ENCODE measurements around the gene CTTNBP2.
A peak's percentile ranks its signal among the peaks of the same experiment; 100 is the strongest.

Gene CTTNBP2

DNA sequence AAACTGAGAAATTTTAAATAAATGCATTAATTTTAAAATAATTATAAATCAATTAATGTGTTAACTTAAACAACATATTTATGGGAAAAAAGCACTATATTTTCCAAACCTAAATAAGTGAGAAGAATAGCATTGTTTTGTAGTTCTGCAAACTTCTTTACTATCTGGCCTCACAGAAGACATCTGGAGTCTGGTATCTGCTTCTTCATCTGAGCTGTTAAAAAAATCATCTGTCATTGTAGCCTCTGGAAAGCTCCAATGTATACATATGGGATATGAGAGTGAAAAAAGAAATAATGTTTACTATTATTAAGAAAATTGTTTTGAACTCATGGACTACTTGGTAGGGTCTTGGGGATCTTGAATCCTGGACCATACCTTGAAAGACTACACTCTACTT, 32.2 kb downstream of the CTTNBP2 start:
- DNase-seq = no peak
- H3K4me1 ChIP-seq (ENCODE audit: control insufficient read depth in 1 of 2, insufficient read depth in 2 of 2, low read length in 2 of 2) = peaks cover 0 to 2% of the 10 kb centered on the region in 2 experiments
- no peak overlapping the region for H2BK5ac ChIP-seq (ENCODE audit: low read depth, low read length, poor library complexity)
- H2BK12ac ChIP-seq (ENCODE audit: low read length) = no peak overlapping the region
- H4K8ac ChIP-seq (ENCODE audit: low read depth, low read length) = no peak overlapping the region
- H4K12ac ChIP-seq (ENCODE audit: low read depth, low read length) = no peak overlapping the region
- no peak overlapping the region for H2AFZ ChIP-seq (ENCODE audit: insufficient read depth, low read length, poor library complexity)
- no peaks in the 10 kb centered on the region for H3K79me1 ChIP-seq (ENCODE audit: low read length)
- H3K9me3 ChIP-seq (ENCODE audit: insufficient read depth, low read depth, low read length) = no peaks in the 10 kb centered on the region
- peaks cover under 1% of the 10 kb centered on the region for H3K79me2 ChIP-seq (ENCODE audit: control insufficient read depth, insufficient read depth, low read length, poor library complexity)
- no peak overlapping the region for H3K4me2 ChIP-seq (ENCODE audit: low read length)
- no peak overlapping the region for H3K4ac ChIP-seq (ENCODE audit: low read depth, low read length)
- H3K18ac ChIP-seq (ENCODE audit: low read length) = no peak overlapping the region
- H4K91ac ChIP-seq (ENCODE audit: low read depth, low read length) = no peak overlapping the region
- H3K27ac ChIP-seq (ENCODE audit: low read depth, low read length) = no peak overlapping the region
- no peak overlapping the region for H2BK120ac ChIP-seq (ENCODE audit: insufficient read depth, low read length, poor library complexity)
- H2AK5ac ChIP-seq (ENCODE audit: low read length) = no peak overlapping the region
- H3K27me3 ChIP-seq (ENCODE audit: insufficient read depth, low read length) = no peaks in the 10 kb centered on the region
- peaks cover 3 to 8% of the 10 kb centered on the region in 2 experiments for H3K36me3 ChIP-seq (ENCODE audit: control insufficient read depth in 1 of 2, insufficient read depth in 2 of 2, low read length in 2 of 2)
- no peak overlapping the region for H3K4me3 ChIP-seq (ENCODE audit: low read depth, low read length)
- no peak overlapping the region for H3K23ac ChIP-seq (ENCODE audit: low read length)
- no peak overlapping the region for H3K9ac ChIP-seq (ENCODE audit: low read length)
- H3K14ac ChIP-seq (ENCODE audit: low read length) = no peak overlapping the region

DNA sequence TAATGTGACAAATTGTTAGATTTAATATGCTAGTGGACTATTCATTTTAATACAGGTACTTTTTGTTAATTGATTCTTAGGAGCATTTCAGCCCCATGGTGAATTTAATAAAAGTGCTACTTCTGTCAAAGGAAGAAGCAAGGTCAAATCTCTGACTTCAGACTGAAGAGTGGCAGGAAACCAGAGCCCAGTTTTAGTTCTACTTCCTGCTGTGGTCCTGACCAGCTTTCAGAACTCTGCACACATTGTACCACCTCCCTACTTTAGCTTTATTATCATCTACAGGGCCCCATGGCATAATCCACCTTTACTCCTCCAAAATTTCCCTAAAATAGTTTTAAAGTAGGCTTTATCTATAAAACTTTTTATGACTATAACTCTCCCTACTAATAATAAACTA, 33.7 kb downstream of the CTTNBP2 start:
- Histone ChIP-seq H3K36me3 (ENCODE audit: control insufficient read depth in 1 of 2, insufficient read depth in 2 of 2, low read length in 2 of 2) (peaks cover 3 to 5% of the 10 kb centered on the region in 2 experiments), H3K4me2 (ENCODE audit: low read length) (no peak overlapping the region), H4K8ac (ENCODE audit: low read depth, low read length) (no peak overlapping the region), H3K9me3 (ENCODE audit: insufficient read depth, low read depth, low read length) (no peaks in the 10 kb centered on the region), H3K27me3 (ENCODE audit: insufficient read depth, low read length) (no peaks in the 10 kb centered on the region), H3K18ac (ENCODE audit: low read length) (no peak overlapping the region), H3K4ac (ENCODE audit: low read depth, low read length) (no peak overlapping the region), H3K79me1 (ENCODE audit: low read length) (no peaks in the 10 kb centered on the region), H3K23ac (ENCODE audit: low read length) (no peak overlapping the region), H2BK120ac (ENCODE audit: insufficient read depth, low read length, poor library complexity) (no peak overlapping the region), H3K4me3 (ENCODE audit: low read depth, low read length) (no peak overlapping the region), H3K14ac (ENCODE audit: low read length) (no peak overlapping the region), H2BK5ac (ENCODE audit: low read depth, low read length, poor library complexity) (no peak overlapping the region), H3K27ac (ENCODE audit: low read depth, low read length) (no peak overlapping the region), H3K4me1 (ENCODE audit: control insufficient read depth in 1 of 2, insufficient read depth in 2 of 2, low read length in 2 of 2) (peaks cover 0 to 2% of the 10 kb centered on the region in 2 experiments), H3K79me2 (ENCODE audit: control insufficient read depth, insufficient read depth, low read length, poor library complexity) (peaks cover 2% of the 10 kb centered on the region), H4K12ac (ENCODE audit: low read depth, low read length) (no peak overlapping the region), H2AK5ac (ENCODE audit: low read length) (no peak overlapping the region), H3K9ac (ENCODE audit: low read length) (no peak overlapping the region), H2AFZ (ENCODE audit: insufficient read depth, low read length, poor library complexity) (no peak overlapping the region), H2BK12ac (ENCODE audit: low read length) (no peak overlapping the region), H4K91ac (ENCODE audit: low read depth, low read length) (no peak overlapping the region)
- no peak for DNase-seq

DNA sequence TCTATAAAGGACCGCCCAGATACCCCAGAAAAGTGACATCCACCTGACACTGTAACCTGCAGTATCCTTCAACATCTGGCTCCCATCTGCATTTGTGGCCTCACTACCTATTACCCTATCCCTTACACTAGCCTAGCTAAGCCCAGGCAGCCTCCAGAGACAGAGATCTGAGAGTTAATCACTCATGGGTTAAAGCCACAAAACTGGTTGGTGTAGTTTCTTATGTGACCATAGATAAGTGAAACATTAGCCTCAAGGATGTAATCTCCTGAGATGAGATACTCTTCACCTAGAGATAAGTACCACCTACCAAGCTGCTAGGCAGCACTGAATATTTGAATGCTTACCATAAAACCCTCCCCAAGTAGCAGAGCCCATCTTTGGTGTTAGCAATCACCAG, 35.4 kb downstream of the CTTNBP2 start:
- H3K4me1 ChIP-seq (ENCODE audit: control insufficient read depth in 1 of 2, insufficient read depth in 2 of 2, low read length in 2 of 2) = peaks cover 0 to 2% of the 10 kb centered on the region in 2 experiments
- H2AK5ac ChIP-seq (ENCODE audit: low read length) = no peak overlapping the region
- DNase-seq = peak; percentile 32 to 92
- H2BK120ac ChIP-seq (ENCODE audit: insufficient read depth, low read length, poor library complexity) = no peak overlapping the region
- no peaks in the 10 kb centered on the region for H3K9me3 ChIP-seq (ENCODE audit: insufficient read depth, low read depth, low read length)
- no peak overlapping the region for H2AFZ ChIP-seq (ENCODE audit: insufficient read depth, low read length, poor library complexity)
- no peak overlapping the region for H3K27ac ChIP-seq (ENCODE audit: low read depth, low read length)
- H4K91ac ChIP-seq (ENCODE audit: low read depth, low read length) = no peak overlapping the region
- H4K8ac ChIP-seq (ENCODE audit: low read depth, low read length) = no peak overlapping the region
- peaks cover 0 to 3% of the 10 kb centered on the region in 2 experiments for H3K36me3 ChIP-seq (ENCODE audit: control insufficient read depth in 1 of 2, insufficient read depth in 2 of 2, low read length in 2 of 2)
- WGBS (ENCODE audit: extremely low coverage, insufficient coverage, insufficient read length) = no CpG with 5 or more reads among the region's 1 CpG
- H3K18ac ChIP-seq (ENCODE audit: low read length) = no peak overlapping the region
- H2BK5ac ChIP-seq (ENCODE audit: low read depth, low read length, poor library complexity) = no peak overlapping the region
- no peaks in the 10 kb centered on the region for H3K79me1 ChIP-seq (ENCODE audit: low read length)
- no peaks in the 10 kb centered on the region for H3K27me3 ChIP-seq (ENCODE audit: insufficient read depth, low read length)
- no peak overlapping the region for H3K9ac ChIP-seq (ENCODE audit: low read length)
- H2BK12ac ChIP-seq (ENCODE audit: low read length) = no peak overlapping the region
- peaks cover 2% of the 10 kb centered on the region for H3K79me2 ChIP-seq (ENCODE audit: control insufficient read depth, insufficient read depth, low read length, poor library complexity)
- no peak overlapping the region for H3K4ac ChIP-seq (ENCODE audit: low read depth, low read length)
- no peak overlapping the region for H3K4me3 ChIP-seq (ENCODE audit: low read depth, low read length)
- no peak overlapping the region for H3K23ac ChIP-seq (ENCODE audit: low read length)
- H3K14ac ChIP-seq (ENCODE audit: low read length) = no peak overlapping the region
- H3K4me2 ChIP-seq (ENCODE audit: low read length) = no peak overlapping the region
- no peak overlapping the region for H4K12ac ChIP-seq (ENCODE audit: low read depth, low read length)

DNA sequence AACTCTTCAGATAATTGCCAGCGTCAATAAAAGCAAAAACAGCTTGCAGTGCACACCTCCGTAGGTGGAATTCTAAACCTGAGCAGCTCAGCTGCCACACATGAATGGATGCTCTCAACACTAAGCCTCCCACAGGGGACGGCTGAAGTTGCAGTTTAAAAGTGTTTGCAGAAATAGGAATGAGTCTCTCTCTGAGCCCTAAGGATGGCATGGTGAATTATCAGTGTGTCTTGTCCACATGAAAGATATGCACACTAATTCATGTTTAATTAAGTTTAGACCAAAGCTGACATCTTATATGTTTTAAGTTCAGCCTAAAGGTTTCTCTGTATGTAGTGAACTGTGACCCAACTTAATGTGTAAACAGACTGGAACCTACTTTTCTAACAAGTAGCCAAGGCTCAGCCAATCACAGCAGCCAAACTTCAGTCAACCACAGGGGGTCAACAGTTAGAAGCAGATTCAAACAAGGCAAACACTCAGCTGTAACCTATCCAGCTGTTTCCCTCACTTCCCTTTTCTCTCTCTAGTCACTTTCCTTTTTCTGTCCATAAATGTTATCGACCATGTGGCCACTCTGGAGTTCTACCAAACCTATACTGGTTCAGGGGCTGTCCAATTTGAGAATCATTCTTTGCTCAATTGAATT, 38.1 kb downstream of the CTTNBP2 start:
- Histone ChIP-seq H3K23ac (ENCODE audit: low read length) (no peak overlapping the region), H3K27ac (ENCODE audit: low read depth, low read length) (no peak overlapping the region), H2AK5ac (ENCODE audit: low read length) (no peak overlapping the region), H3K36me3 (ENCODE audit: control insufficient read depth in 1 of 2, insufficient read depth in 2 of 2, low read length in 2 of 2) (peaks cover 0 to 3% of the 10 kb centered on the region in 2 experiments), H4K12ac (ENCODE audit: low read depth, low read length) (no peak overlapping the region), H3K14ac (ENCODE audit: low read length) (no peak overlapping the region), H3K9ac (ENCODE audit: low read length) (no peak overlapping the region), H3K4ac (ENCODE audit: low read depth, low read length) (no peak overlapping the region), H2AFZ (ENCODE audit: insufficient read depth, low read length, poor library complexity) (no peak overlapping the region), H2BK120ac (ENCODE audit: insufficient read depth, low read length, poor library complexity) (no peak overlapping the region), H3K4me3 (ENCODE audit: low read depth, low read length) (no peak overlapping the region), H2BK12ac (ENCODE audit: low read length) (no peak overlapping the region), H3K27me3 (ENCODE audit: insufficient read depth, low read length) (no peaks in the 10 kb centered on the region), H4K8ac (ENCODE audit: low read depth, low read length) (no peak overlapping the region), H3K18ac (ENCODE audit: low read length) (no peak overlapping the region), H4K91ac (ENCODE audit: low read depth, low read length) (no peak overlapping the region), H3K9me3 (ENCODE audit: insufficient read depth, low read depth, low read length) (no peaks in the 10 kb centered on the region), H3K79me2 (ENCODE audit: control insufficient read depth, insufficient read depth, low read length, poor library complexity) (peaks cover 2% of the 10 kb centered on the region), H3K4me2 (ENCODE audit: low read length) (no peak overlapping the region), H3K4me1 (ENCODE audit: control insufficient read depth in 1 of 2, insufficient read depth in 2 of 2, low read length in 2 of 2) (peaks cover 0 to 2% of the 10 kb centered on the region in 2 experiments), H3K79me1 (ENCODE audit: low read length) (no peaks in the 10 kb centered on the region), H2BK5ac (ENCODE audit: low read depth, low read length, poor library complexity) (no peak overlapping the region)
- no peak for DNase-seq
- WGBS (ENCODE audit: extremely low coverage, insufficient coverage, insufficient read length) = no CpG with 5 or more reads among the region's 4 CpGs

All from trophoblast cell (in vitro differentiated cells and primary cell).